GM21825 (cell line): ENCODE data around the gene LCN15.
"Not testable (repeated sequence)": the region's sequence is repeated elsewhere in the genome, so short reads cannot be mapped to it uniquely, and the experiment has no call there.

Experiments used
- ATAC-seq: cut with Tn5 transposase; IDR thresholded peaks from one replicate; pipeline ENCODE4 v1.9.1; 2021; ENCODE audit warnings: mild to moderate bottlenecking, moderate library complexity; ENCODE audit not compliant: unreplicated experiment

The LCN15 gene

DNA sequence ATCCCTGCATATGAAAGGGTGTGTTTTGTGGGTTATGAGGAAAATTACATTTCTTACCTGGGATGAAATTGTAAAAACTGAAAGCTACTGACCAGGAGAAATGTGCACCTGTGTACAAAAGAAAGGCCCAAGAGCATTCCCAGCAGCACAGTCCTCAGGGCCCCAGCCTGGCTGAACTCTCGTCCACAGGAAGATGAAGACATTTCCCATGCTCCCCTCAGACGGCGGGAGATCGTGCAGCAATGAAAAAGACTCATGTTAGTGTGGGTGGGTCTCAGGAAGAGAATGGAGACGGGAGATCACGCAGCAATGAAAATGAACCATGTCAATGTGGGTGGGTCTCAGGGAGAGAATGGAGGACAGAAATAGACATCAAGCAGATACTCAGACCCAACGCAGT is 12.6 kb upstream of the LCN15 start:
- ATAC-seq: no peak

DNA sequence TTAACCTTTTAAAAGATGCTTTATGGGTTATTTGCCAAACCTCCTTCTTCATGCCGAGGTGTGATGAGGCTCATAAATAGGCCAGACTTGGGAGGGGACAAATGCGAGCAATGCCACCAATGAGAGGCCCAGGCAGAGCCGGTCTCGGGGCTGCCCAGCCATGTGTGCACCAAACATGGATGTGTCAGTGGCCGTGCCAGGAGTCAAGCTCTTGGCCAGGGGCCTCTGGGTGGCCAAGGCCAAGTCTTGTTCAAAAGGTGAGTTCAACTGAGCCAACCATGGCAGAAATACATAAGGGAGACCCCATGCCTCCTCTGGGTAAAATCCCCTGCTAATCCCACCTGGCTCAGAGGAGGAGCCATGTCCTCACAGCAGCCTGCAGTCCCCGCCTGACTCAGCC is 10.9 kb upstream of the LCN15 start:
- ATAC-seq: no peak

DNA sequence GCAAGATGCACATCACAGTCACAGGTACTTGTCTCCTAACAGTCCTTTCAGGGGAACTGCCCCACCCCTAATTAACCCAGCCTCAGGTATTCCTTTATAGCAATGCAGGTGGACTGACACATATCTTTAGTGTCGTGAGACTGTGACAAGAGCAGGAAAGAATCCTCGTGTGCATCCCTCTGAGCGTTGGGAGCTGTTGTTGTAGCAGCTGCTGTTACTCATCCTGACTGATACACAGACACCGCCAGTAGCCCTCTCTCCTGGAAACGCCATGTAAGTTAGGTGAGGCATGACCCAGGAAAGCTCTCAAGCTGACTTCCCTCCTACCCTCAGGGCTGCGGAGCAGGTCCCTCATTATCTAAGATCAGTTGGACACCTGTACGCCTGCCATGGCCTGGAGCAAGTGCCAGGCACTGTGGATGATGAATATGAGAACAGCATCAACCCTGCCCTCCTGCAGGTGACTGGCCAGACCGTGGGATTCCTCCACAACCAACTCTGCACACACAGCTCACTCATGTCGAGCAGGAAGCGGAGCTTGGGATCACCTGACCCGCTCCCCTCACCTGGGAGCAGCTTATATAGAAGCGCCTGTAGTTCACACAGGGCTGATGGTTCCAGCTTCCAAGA is 10.2 kb upstream of the LCN15 start:
- ATAC-seq: no peak

DNA sequence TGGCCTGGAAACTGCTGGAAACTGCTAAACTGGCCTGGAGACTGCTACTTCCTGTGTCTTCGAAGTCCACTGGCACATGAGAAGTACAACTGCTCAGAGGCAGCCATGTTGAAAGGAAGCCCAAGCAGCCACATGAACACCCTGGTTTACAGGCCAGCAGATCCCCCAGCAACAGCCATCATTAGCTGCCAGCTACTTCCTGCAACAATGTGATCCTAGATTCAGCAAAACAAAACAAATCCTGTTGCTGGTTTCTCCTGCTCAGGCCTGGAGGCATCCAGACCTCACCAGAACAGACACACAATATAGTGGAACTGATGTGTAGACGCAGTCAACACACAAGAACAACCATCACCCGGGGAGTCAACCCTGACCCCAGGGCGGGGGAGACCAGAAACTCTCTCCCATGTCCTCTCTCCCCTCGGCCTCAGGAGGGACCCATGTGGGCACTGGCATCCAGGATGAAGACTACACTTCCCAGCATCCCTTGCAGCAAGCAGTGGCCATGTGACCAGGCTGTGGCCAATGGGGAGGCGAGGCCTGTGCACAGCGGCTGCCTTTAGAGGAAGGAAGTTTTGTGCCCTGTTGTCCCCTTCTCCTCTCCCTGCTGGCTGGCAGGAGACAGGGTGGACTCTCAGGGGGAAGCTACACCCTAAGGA is 9.2 kb upstream of the LCN15 start:
- no peak for ATAC-seq

DNA sequence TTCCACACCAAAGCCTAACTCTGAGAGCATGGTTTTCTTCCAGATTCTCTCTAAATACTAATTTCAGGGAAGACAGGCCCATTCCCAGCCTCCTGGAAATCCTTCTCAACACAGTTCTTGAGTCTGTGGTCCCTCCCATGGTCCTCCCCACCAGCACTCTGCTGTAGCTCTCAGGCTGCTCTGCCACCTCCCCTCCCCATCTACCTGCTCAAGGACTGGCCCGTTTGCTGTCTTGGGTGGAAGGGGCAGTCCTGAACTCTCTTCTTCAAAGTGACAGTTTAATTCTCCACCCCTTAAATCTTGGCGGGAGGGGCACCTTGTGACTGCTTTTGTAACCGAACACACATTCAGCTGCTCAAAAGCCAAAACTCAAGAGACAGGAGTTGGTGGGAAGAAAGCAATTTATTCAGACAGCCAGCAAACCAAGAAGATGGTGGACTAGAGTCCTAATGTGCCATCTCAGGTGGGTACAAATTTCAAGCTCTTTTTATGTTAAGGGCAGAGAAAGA is 7.6 kb upstream of the LCN15 start:
- no peak for ATAC-seq

DNA sequence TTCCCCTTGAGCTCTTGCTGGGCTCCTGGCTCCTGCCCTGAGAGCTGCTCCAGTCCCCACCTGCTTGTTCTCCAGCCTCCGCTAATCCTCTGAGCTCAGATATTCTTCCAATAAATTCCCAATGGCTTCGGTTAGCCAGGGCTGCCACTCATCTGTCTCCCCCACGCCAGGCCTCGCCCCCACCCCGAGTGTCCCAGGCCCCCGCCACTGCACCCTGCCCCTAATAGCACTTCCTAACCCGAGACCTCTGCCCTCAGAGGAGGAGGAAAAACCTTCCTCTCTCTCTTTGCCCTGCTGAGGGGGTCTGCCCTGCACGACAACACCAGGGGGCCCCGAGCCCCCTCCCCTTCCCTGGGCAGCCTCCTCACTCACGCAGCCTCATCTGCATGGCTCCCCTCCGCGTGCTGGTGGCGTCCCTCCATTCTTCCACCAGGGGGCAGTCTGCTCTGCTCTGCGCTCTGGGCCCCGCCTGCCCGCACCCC is 5.4 kb upstream of the LCN15 start:
- ATAC-seq: no peak

DNA sequence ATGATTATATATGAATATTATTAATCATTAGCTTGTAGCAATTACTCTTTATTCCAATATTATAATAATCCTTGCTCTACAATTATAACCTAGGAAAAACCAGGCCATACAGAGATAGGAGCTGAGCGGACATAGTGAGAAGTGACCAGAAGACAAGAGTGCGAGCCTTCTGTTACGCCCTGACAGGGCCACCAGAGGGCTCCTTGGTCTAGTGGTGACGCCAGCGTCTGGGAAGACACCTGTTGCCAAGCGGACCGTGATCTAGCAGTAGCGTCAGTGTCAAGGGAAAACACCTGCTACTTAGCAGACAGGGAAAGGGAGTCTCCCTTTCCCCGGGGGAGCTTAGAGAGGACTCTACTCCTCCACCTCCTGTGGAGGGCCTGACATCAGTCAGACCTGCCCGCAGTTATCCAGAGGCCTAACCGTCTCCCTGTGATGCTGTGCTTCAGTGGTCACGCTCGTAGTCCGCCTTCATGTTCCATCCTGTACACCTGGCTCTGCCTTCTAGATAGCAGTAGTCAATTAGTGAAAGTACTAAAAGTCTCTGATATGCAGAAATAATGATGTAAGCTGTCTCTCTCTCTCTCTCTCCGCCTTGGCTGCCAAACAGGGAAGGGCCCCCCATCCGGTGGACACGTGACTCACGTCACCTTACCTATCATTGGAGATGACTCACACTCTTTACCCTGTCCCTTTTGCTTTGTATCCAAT is 2.2 kb upstream of the LCN15 start:
- not testable (repeated sequence) for ATAC-seq

DNA sequence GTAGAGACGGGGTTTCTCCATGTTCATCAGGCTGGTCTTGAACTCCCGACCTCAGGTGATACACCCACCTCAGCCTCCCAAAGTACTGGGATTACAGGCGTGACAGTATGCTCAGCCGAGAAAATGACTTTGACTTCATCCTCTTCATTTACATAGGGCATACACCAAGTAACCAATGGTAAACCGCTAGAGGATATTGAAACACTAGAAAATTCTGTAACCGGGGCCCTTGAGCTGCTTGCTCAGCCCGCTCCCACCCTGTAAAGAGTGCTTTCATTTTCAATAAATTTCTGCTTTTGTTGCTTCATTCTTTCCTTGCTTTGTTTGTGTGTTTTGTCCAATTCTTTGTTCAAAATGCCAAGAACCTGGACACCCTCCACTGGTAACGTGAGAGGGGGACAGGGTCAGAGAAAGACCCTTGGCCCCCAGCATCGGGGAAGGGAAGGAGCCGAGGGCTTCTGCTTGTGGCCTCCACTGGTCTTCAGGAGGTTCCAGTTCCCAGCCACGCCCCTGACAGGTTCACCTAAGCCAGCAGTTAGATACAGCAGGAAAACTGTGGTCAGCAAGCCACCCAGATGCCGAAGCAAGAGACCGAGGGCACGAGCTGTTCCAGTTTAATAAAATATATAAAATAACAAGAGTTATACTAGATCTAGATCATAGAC is 1.6 kb upstream of the LCN15 start:
- ATAC-seq: peak; percentile 45

DNA sequence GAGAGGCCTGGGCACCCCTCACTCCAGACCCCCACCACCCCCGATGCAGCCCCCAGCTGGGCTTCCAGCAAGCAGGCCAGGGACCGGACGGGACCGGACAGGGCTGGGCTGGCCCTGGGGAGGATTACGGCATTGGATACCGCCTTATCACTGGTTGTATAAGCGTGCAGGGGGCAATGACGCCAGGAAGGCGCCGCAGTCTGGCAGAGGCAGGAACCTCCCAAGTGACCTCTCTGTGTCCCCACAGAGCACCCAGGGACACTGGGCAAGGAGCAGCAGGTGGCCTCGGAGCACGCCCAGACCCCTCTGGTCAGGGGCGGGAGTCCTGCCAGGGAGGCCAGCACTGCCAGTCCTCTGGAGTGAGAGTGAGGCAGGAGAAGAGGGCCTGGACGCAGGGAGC is 723 bp upstream of the LCN15 start:
- ATAC-seq: no peak

DNA sequence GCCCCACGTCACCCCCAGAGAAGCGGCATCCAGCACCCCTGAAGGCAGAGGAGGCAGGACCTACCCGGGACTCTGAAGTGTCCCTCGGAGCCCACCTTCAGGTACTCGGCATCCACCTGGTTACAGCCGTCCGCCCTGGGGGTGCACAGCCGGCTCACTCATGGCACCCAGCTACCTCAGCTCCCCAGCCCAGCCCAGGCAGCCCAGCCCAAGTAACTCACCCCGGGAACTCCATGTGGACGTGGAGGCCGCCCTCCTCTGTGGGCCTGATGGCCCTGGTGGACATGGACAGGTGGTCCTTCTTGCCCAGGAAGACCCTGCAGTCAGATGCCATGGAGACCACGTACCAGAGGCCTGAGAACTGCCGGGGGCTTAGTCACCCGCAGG is 676 bp downstream of the LCN15 start:
- no peak for ATAC-seq

DNA sequence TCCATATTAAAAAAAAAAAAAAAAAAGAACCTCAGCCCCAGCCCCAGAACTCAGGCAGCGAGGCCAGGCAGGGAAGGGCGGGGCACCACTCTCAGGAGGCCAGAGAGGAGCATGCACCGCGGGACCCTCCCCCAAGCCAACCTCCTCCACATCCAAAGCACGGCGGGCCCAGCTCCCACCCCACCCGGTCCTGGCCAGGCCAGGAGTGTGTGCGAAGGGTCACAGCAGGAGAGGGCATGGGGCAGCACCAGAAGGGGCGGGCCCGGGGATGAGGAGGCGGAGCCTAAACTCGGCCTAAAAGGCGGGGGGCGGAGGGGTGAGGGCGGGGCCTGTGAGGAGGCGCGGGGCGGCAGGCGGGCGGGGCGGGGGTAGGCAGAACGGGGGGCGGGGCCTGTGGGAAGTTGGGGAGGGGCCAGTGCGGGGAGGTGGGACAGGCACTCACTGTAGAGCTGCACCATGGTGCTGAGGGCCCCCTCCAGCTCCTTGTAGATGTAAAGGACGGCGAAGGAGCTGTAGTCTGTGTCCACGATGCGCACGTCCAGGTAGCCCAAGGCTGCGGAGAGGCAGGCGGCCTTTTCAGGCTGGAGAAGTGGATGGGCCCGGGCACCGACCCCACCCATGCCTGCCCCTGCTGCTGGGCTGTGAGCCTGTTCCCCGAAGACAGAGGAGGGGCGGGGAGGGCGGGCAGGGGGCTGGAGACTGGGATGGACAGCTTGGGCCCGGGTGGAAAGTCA is 1.2 kb downstream of the LCN15 start:
- no peak for ATAC-seq

DNA sequence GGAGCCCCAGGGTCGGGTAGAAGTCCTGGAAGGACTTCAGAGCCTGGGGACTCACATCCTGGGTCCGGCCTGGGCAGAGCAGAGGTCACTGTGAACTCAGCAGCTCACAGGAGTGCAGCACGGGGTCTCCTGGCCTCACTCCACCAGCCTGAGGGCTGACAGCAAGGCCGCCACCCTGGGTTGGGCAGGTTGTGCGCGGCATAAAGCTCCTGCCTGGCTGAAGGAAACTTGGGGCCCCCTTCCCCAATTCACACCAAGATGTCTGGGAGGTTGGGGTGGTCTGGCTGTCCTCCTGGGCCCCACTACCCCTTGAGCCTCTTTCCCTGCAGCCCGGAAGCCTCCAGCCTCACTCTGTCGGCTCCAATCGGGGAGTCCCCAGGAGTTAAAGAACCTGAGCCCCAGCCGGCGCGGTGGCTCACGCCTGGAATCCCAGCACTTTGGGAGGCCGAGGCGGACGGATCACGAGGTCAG is 2.1 kb downstream of the LCN15 start:
- no peak for ATAC-seq

DNA sequence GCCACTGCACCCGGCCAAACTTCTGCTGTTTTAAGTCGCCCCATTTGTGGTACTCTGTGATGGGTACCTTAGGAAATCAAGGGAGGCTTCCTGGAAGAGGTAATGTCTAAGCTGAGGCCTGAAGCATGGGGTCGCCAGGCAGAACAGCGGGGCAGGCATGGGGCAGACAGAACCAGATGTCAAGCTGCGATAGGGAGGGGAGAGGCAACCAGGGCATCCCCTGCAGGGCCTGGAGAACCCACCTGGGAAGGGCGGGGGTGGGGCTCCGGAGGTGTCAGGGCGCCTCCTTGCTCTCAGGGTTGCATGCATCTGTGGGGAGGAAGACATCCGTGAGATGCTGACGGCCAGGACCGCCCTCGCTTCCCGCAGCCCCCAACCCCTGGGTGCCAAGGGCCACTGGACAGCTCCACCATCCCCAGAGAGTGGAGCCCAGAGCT is 2.8 kb downstream of the LCN15 start:
- ATAC-seq: no peak

DNA sequence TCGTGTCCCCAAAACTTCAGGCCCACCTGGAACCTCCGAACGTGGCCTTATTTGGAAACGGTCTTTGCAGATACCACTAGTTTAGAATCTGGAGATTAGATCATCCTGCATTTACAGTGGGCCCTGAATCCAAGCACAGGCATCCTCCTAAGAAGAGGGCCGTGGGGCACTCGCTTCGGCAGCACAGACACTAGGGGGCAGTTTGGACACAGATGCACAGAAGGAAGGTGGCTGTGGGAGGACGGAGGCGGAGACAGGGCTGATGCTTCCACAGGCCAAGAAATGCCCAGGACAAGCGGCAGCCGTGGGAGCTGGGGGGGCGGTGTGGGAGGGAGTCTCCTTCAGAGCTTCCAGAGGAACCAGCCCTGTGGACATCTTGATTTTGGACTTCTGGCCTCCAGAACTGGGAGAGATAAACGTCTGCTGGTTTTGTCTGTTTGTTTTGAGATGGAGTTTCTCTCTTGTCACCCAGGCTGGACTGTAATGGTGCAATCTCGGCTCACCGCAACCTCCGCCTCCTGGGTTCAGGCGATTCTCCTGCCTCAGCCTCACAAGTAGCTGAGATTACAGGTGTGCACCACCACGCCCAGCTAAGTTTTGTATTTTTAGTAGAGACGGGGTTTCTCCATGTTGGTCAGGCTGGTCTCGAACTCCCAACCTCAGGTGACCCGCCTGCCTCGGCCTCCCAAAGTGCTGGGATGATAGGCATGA is 3.3 kb downstream of the LCN15 start:
- not testable (repeated sequence) for ATAC-seq

DNA sequence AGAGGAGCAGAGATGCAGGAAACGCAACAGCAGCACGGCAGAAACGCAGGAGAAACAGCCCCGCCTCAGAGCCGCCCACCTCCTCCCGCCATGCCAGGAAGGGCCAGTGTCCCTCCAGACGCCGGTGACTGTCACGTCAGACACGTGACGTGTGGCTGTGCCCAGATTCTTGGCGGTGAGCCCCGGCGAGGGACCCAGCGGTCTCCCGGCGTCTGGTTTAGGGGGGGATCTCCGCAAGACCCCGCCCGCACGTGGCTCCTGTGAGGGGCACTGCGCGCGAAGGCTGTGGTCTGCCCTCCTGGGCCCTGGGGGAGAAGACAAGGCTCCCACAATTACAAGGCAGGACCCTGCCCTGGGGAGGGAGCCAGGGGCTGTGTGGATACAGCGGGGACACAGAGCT is 3.9 kb downstream of the LCN15 start:
- no peak for ATAC-seq

DNA sequence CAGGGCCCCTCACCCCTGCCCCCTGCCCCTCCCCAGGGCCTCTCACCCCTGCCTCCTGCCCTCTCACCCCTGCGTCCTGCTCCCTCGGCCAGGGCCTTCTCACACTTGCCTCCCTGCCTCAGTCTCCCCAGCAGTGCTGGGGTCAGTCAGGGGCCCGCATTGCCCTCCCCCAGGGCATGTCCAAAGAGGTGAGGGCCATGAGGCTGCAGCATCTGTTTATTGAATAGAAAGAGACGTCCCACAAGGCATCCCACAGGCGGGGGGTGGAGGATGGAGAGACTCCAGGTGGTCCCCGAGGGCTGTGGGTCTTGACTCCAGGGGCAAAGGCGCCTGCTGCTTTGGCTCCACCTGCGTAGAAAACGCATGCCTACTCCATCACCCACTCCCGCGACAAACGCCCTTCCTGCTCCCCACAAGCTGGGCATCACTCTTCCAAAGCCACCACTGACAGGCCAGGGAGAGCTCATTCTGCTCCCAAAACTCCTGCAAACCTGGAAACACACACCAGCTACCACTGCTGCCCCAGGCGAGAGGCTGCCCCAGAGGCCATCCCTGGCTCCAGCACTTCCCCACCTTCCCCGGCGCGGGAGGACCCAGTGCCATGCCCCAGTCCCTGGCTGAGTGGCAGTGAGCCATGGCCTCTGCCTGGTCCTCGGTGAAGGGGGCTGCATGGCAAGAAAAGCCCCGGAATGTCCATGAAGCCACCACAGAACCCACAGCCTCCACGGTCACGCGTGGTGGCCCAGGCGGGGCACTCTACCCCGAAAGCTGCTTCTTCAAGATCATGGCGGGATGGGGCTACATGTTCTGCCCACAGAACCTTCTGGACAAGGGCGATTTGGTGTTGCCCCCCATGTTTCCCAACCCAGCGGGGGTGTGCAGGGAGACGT is 4.6 kb downstream of the LCN15 start:
- no peak for ATAC-seq

DNA sequence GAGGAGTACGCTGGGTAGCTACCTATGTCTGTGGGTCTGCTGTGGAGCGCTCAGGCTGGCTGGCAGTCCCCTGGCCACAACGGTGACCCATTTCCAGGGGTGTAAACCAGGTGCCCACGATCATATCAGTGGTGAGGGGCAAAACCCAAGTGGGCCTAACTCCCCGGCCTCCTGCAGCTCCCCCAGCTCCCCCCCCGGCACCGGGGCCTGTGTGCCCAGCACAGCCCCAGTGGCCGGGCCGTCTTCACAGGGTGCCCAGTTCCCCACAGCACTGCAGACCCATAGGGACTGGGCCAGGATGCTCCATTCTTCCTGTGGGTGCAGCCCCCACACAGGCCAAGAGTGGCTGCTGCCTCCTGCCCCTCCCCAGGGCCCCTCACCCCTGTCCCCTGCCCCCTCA is 5.3 kb downstream of the LCN15 start:
- ATAC-seq: no peak

DNA sequence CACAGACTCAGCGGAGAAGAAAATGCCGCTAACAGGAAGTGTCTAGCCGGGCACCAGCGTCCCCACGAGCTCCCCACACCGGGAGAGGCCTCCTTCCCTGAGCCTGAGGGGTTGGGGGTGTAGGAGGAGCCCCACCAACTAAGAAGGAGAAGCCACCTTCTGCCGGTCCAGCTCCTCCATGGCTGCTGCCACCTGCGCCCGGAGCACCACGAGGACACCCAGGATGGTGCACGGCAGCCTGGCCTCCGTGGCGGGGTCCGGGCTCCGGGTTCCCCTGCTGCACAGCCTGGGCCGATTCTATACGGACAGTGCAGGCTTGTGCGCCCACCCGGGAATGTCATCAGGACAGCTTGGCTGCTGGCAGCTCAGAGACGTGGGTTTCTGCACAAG is 6.6 kb downstream of the LCN15 start:
- no peak for ATAC-seq

DNA sequence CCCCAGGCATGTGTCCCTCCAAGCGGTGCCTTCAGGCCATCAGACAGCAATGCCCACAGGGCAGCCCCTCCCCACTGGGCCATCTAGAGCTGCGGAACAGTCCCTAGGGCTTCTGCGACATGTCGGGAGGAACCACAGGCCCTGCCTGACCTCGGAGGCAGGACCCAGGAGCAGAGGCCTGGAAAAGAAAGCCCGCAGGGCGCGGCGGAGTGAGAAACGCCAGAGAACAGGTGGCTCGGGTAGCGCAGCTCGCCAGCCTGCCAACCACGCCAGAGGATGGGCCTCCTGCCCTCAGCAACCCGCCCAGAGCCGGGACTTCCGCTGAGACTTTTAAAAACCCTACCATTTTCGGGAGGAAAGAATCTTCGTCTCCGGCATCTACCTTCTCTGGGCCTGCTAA is 7.0 kb downstream of the LCN15 start:
- no peak for ATAC-seq
